Measurements from ENCODE around the gene EIF4G3.
"Not testable (repeated sequence)": the region's sequence is repeated elsewhere in the genome, so short reads cannot be mapped to it uniquely, and the experiment has no call there.

Gene EIF4G3

GRCh38 chr1:20921285-20921684 lies 255.4 kb downstream of the EIF4G3 start:
- Histone ChIP-seq H3K27ac (no peak overlapping the region), H3K4me3 (no peak overlapping the region)
- TF ChIP-seq, protein P1, sequence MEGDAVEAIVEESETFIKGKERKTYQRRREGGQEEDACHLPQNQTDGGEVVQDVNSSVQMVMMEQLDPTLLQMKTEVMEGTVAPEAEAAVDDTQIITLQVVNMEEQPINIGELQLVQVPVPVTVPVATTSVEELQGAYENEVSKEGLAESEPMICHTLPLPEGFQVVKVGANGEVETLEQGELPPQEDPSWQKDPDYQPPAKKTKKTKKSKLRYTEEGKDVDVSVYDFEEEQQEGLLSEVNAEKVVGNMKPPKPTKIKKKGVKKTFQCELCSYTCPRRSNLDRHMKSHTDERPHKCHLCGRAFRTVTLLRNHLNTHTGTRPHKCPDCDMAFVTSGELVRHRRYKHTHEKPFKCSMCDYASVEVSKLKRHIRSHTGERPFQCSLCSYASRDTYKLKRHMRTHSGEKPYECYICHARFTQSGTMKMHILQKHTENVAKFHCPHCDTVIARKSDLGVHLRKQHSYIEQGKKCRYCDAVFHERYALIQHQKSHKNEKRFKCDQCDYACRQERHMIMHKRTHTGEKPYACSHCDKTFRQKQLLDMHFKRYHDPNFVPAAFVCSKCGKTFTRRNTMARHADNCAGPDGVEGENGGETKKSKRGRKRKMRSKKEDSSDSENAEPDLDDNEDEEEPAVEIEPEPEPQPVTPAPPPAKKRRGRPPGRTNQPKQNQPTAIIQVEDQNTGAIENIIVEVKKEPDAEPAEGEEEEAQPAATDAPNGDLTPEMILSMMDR (IDR thresholded peaks at IDR 0.05), result no peak

GRCh38 chr1:20913242-20913641 lies 263.5 kb downstream of the EIF4G3 start:
- no peak for DNase-seq (ENCODE audit: low spot score)
- H3K4me3 ChIP-seq, result no peak overlapping the region

More at GRCh38 chr1:20921285-20921684, 255.4 kb downstream of the EIF4G3 start:
- no peak for DNase-seq (ENCODE audit: low spot score)

GRCh38 chr1:20907526-20907925 lies 269.2 kb downstream of the EIF4G3 start:
- not testable (repeated sequence) for H3K27ac ChIP-seq; H3K4me3 ChIP-seq; DNase-seq (ENCODE audit: low spot score)

More at GRCh38 chr1:20913242-20913641, 263.5 kb downstream of the EIF4G3 start:
- TF ChIP-seq, protein P1 (IDR thresholded peaks at IDR 0.05), result no peak
- H3K27ac ChIP-seq, result no peak overlapping the region

DNA sequence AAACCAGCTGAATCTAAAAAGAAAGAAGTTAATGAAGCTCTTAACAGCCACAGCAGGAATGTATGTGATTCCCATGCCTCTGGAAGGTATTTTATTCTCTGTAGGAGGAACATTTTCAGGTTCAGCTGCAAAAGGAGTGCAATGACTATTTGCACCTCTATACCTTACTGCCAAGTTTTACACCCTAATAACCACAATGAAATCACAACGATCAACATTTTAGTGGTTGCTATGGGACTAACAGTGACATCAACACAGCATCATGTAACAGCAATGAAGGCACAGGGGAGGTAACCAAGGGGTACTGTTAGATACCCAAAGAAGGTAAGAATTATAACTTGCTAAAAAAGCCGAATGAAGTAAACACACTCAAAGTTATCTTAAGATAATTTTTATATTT lies 273.3 kb downstream of the EIF4G3 start:
- no peak for DNase-seq (ENCODE audit: low spot score)
- TF ChIP-seq, protein P1 (IDR thresholded peaks at IDR 0.05), result no peak
- H3K4me3 ChIP-seq, result no peak overlapping the region

DNA sequence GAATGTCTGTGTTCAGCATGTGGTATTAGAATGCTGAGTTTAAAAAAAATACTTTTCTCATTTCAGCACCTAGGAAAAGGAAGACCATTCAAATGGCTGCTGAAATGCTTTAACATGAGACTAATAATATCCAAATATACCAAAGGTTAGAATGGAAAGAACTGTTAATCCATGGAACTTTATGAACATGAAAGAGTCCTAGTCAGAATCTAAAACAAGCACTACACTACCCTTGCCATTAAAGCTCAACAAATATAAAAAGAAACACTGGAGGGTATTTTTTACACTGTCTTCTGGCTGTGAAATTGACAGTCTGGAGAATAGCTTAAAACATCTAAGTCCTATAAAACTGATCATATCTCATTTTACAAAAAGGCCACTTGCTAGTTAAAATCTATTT lies 276.6 kb downstream of the EIF4G3 start:
- Histone ChIP-seq H3K4me3 (no peak overlapping the region), H3K27ac (no peak overlapping the region)
- TF ChIP-seq, protein P1 (IDR thresholded peaks at IDR 0.05), result no peak
- DNase-seq (ENCODE audit: low spot score), result no peak

More for the DNA sequence above, 273.3 kb downstream of the EIF4G3 start:
- H3K27ac ChIP-seq, result no peak overlapping the region

DNA sequence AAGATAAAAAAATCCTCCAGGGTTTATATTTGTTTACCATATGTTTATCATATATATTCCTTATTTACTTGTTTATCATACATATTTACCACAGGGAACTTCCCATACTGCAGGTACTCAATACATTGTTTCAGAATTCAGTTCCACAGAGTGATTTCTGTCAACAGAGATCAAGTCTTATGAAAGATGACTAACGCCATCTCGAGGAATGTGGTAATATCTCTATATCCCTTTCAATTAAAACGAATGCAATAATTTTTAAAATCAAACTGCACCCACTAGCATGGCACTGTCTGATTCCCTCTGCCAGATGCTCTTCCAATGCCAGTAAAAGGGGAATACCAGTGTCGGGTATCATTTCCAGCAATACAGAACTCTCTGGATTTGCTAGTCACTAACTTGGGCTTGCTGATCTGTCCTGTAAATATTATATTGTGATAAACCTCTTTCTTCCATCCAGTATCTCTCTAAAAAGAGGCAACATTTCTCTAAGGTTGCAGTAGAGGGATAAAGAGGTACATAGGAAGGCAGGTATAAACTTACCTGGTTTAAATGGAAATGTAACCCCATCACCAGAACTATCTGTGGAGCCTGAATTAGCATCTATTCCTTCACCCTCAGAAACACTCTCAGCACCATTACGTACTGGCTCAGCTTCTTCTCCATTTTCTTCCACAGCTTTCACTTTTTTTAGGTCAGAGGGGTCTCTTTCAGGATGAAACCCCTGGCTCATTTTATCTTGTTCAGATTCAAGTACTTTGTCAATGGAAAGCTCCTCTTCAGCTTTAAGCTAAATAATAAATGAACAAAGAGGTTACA lies 277.3 kb downstream of the EIF4G3 start:
- Histone ChIP-seq H3K27ac (no peak overlapping the region), H3K4me3 (no peak overlapping the region)
- no peak for DNase-seq (ENCODE audit: low spot score)
- TF ChIP-seq, protein P1 (IDR thresholded peaks at IDR 0.05), result no peak

- Histone ChIP-seq H3K4me3 (no peak overlapping the region), H3K27ac (no peak overlapping the region)
- TF ChIP-seq, protein P1 (IDR thresholded peaks at IDR 0.05), result no peak
- DNase-seq (ENCODE audit: low spot score), result no peak
Observed at GRCh38 chr1:20896826-20897225, 279.9 kb downstream of the EIF4G3 start.
